ENCODE data around the gene BICD1.

BICD1 gene

GRCh38 chr12:32332446-32332845 lies 225.8 kb downstream of the BICD1 start:
- H3K79me2 ChIP-seq (ENCODE audit: insufficient read depth, low read length): no peaks in the 10 kb centered on the region
- no peaks in the 10 kb centered on the region for H4K20me1 ChIP-seq (ENCODE audit: insufficient read depth, low read length)
- H3K27me3 ChIP-seq (ENCODE audit: insufficient read depth, low read length, poor library complexity): no peaks in the 10 kb centered on the region
- H3K27ac ChIP-seq (ENCODE audit: low read length): no peak overlapping the region
- H3K36me3 ChIP-seq (ENCODE audit: insufficient read depth, low read length): peaks cover 43% of the 10 kb centered on the region
- H3K4me1 ChIP-seq (ENCODE audit: insufficient read depth, low read length): no peaks in the 10 kb centered on the region
- no peak for DNase-seq
- H3K4me2 ChIP-seq (ENCODE audit: insufficient read depth, low read length): no peak overlapping the region
- ATAC-seq (ENCODE audit: insufficient read depth, low read depth): no peak
- TF ChIP-seq CTCF (IDR thresholded peaks at IDR 0.05; ENCODE audit: borderline replicate concordance, extremely low read depth, low read length, poor library complexity, severe bottlenecking): no peak
- TF ChIP-seq EZH2 (IDR thresholded peaks at IDR 0.05; ENCODE audit: borderline replicate concordance, low read depth, low read length, severe bottlenecking): no peak
- no peak overlapping the region for H2AFZ ChIP-seq (ENCODE audit: low read depth, low read length)
- no peak overlapping the region for H3K9ac ChIP-seq (ENCODE audit: low read depth, low read length)
- no peaks in the 10 kb centered on the region for H3K9me3 ChIP-seq (ENCODE audit: insufficient read depth, low read length, severe bottlenecking)
- no peak overlapping the region for H3K4me3 ChIP-seq (ENCODE audit: low read depth in 1 of 2, low read length in 2 of 2)

- Histone ChIP-seq H3K36me3 (ENCODE audit: insufficient read depth, low read length) (peaks cover 41% of the 10 kb centered on the region), H3K4me1 (ENCODE audit: insufficient read depth, low read length) (no peaks in the 10 kb centered on the region), H3K27ac (ENCODE audit: low read length) (no peak overlapping the region), H3K9ac (ENCODE audit: low read depth, low read length) (no peak overlapping the region), H4K20me1 (ENCODE audit: insufficient read depth, low read length) (no peaks in the 10 kb centered on the region), H3K4me2 (ENCODE audit: insufficient read depth, low read length) (no peak overlapping the region), H3K9me3 (ENCODE audit: insufficient read depth, low read length, severe bottlenecking) (no peaks in the 10 kb centered on the region), H3K27me3 (ENCODE audit: insufficient read depth, low read length, poor library complexity) (no peaks in the 10 kb centered on the region), H3K4me3 (ENCODE audit: low read depth in 1 of 2, low read length in 2 of 2) (no peak overlapping the region), H3K79me2 (ENCODE audit: insufficient read depth, low read length) (no peaks in the 10 kb centered on the region), H2AFZ (ENCODE audit: low read depth, low read length) (no peak overlapping the region)
- ATAC-seq (ENCODE audit: insufficient read depth, low read depth) (no peak), DNase-seq (no peak)
- TF ChIP-seq EZH2 (IDR thresholded peaks at IDR 0.05; ENCODE audit: borderline replicate concordance, low read depth, low read length, severe bottlenecking): no peak
- no peak for TF ChIP-seq CTCF (IDR thresholded peaks at IDR 0.05; ENCODE audit: borderline replicate concordance, extremely low read depth, low read length, poor library complexity, severe bottlenecking)
These were observed 227.7 kb downstream of the BICD1 start for GRCh38 chr12:32334371-32334777.

- DNase-seq (no peak), ATAC-seq (ENCODE audit: insufficient read depth, low read depth) (no peak)
- Histone ChIP-seq H3K9ac (ENCODE audit: low read depth, low read length) (no peak overlapping the region), H2AFZ (ENCODE audit: low read depth, low read length) (no peak overlapping the region), H3K36me3 (ENCODE audit: insufficient read depth, low read length) (peaks cover 51% of the 10 kb centered on the region), H3K4me2 (ENCODE audit: insufficient read depth, low read length) (no peak overlapping the region), H4K20me1 (ENCODE audit: insufficient read depth, low read length) (no peaks in the 10 kb centered on the region), H3K27ac (ENCODE audit: low read length) (no peak overlapping the region), H3K27me3 (ENCODE audit: insufficient read depth, low read length, poor library complexity) (no peaks in the 10 kb centered on the region), H3K4me1 (ENCODE audit: insufficient read depth, low read length) (no peaks in the 10 kb centered on the region), H3K79me2 (ENCODE audit: insufficient read depth, low read length) (no peaks in the 10 kb centered on the region), H3K9me3 (ENCODE audit: insufficient read depth, low read length, severe bottlenecking) (no peaks in the 10 kb centered on the region), H3K4me3 (ENCODE audit: low read depth in 1 of 2, low read length in 2 of 2) (no peak overlapping the region)
- TF ChIP-seq CTCF (IDR thresholded peaks at IDR 0.05; ENCODE audit: borderline replicate concordance, extremely low read depth, low read length, poor library complexity, severe bottlenecking) (no peak), EZH2 (IDR thresholded peaks at IDR 0.05; ENCODE audit: borderline replicate concordance, low read depth, low read length, severe bottlenecking) (no peak)
These were observed 229.6 kb downstream of the BICD1 start for GRCh38 chr12:32336261-32336660.

- Histone ChIP-seq H3K4me1 (ENCODE audit: insufficient read depth, low read length) (no peaks in the 10 kb centered on the region), H3K27ac (ENCODE audit: low read length) (no peak overlapping the region), H2AFZ (ENCODE audit: low read depth, low read length) (no peak overlapping the region), H3K9me3 (ENCODE audit: insufficient read depth, low read length, severe bottlenecking) (no peaks in the 10 kb centered on the region), H3K79me2 (ENCODE audit: insufficient read depth, low read length) (no peaks in the 10 kb centered on the region), H3K4me2 (ENCODE audit: insufficient read depth, low read length) (no peak overlapping the region), H3K9ac (ENCODE audit: low read depth, low read length) (no peak overlapping the region), H4K20me1 (ENCODE audit: insufficient read depth, low read length) (no peaks in the 10 kb centered on the region), H3K4me3 (ENCODE audit: low read depth in 1 of 2, low read length in 2 of 2) (no peak overlapping the region), H3K36me3 (ENCODE audit: insufficient read depth, low read length) (peaks cover 35% of the 10 kb centered on the region; the same call in 1 of the 2 replicates), H3K27me3 (ENCODE audit: insufficient read depth, low read length, poor library complexity) (no peaks in the 10 kb centered on the region)
- no peak for ATAC-seq (ENCODE audit: insufficient read depth, low read depth)
- no peak for DNase-seq
- no peak for TF ChIP-seq EZH2 (IDR thresholded peaks at IDR 0.05; ENCODE audit: borderline replicate concordance, low read depth, low read length, severe bottlenecking)
- TF ChIP-seq CTCF (IDR thresholded peaks at IDR 0.05; ENCODE audit: borderline replicate concordance, extremely low read depth, low read length, poor library complexity, severe bottlenecking): no peak
These were observed 236.8 kb downstream of the BICD1 start for GRCh38 chr12:32343496-32343895.

All from DND-41 (cell line).